Measurements from ENCODE around the gene TRERF1. TPM values are rescaled to one million over a fixed set of nuclear protein-coding genes. Genes with fewer than 3 reads are reported as not detected.

TRERF1 gene
- total and polyA plus RNA-seq, 9 donors = 4.5 to 13.7 (median 7.8) TPM

DNA sequence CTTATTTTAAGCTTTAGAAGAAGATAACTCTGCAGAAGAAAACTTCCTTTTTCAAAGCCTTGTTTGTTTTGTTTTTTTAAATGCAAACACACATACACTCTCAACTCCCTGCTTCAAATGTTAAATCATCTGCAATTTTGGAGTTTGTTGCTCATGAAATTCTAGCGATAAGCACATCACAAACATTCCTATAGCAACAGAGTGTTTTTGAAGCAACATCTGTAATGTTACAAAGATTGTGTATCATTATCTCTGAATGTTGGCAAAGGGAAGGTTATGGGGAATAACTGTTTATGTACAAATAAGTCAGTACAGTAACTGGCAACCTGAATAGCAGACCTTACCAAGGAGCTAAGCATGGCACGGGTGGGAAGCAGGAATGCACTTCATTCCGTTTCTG, 149.3 kb downstream of the TRERF1 start:
- DNase-seq = no peak
- H3K27ac ChIP-seq = no peak overlapping the region
- no peak overlapping the region for H3K4me3 ChIP-seq
- intact Hi-C loops (cut with DNase I) = no loop called here
- H3K4me1 ChIP-seq (ENCODE audit: insufficient read depth) = peaks cover 9% of the 10 kb centered on the region
- no peaks in the 10 kb centered on the region for H3K27me3 ChIP-seq
- H3K9me3 ChIP-seq = no peaks in the 10 kb centered on the region
- no peak for TF ChIP-seq EP300 (IDR thresholded peaks at IDR 0.05)
- TF ChIP-seq, protein P1, sequence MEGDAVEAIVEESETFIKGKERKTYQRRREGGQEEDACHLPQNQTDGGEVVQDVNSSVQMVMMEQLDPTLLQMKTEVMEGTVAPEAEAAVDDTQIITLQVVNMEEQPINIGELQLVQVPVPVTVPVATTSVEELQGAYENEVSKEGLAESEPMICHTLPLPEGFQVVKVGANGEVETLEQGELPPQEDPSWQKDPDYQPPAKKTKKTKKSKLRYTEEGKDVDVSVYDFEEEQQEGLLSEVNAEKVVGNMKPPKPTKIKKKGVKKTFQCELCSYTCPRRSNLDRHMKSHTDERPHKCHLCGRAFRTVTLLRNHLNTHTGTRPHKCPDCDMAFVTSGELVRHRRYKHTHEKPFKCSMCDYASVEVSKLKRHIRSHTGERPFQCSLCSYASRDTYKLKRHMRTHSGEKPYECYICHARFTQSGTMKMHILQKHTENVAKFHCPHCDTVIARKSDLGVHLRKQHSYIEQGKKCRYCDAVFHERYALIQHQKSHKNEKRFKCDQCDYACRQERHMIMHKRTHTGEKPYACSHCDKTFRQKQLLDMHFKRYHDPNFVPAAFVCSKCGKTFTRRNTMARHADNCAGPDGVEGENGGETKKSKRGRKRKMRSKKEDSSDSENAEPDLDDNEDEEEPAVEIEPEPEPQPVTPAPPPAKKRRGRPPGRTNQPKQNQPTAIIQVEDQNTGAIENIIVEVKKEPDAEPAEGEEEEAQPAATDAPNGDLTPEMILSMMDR (IDR thresholded peaks at IDR 0.05) = no peak
- no peak for TF ChIP-seq POLR2A (IDR thresholded peaks at IDR 0.05)
- WGBS, 3 donors = 16 to 31% (median 30%) methylated on average over 3 of the region's 3 CpGs
- no peaks in the 10 kb centered on the region for H3K36me3 ChIP-seq

GRCh38 chr6:42301986-42302385, 149.7 kb downstream of the TRERF1 start:
- DNase-seq = no peak
- no peaks in the 10 kb centered on the region for H3K27me3 ChIP-seq
- peaks cover 9% of the 10 kb centered on the region for H3K4me1 ChIP-seq (ENCODE audit: insufficient read depth)
- H3K27ac ChIP-seq = no peak overlapping the region
- no peaks in the 10 kb centered on the region for H3K36me3 ChIP-seq
- WGBS, 3 donors = 44 to 79% (median 71%) methylated on average over 1 of the region's 1 CpG
- TF ChIP-seq EP300 (IDR thresholded peaks at IDR 0.05) (no peak), POLR2A (IDR thresholded peaks at IDR 0.05) (no peak)
- TF ChIP-seq, protein P1 (IDR thresholded peaks at IDR 0.05) = no peak
- intact Hi-C loops (cut with DNase I) = no loop called here
- no peaks in the 10 kb centered on the region for H3K9me3 ChIP-seq
- H3K4me3 ChIP-seq = no peak overlapping the region

DNA sequence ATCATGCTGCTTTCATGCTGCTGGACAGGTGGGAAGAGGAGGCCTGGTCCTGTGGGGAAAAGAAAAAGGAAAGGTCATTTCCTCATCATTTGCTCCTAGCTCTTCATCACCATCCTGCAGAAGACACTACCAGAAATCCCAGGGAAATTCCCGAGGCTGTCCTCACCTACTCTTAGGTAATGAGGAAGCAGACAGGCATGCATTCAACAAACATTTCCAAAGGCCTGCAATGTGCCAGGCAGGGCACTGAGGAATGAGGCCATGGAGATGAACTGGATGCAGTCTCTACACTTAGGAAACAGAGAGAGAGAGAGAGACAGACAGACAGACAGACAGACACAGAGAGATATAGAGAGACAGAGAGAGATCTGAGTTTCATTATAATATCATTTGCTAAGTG, 151.0 kb downstream of the TRERF1 start:
- TF ChIP-seq EP300 (IDR thresholded peaks at IDR 0.05) (no peak), POLR2A (IDR thresholded peaks at IDR 0.05) (no peak)
- TF ChIP-seq, protein P1 (IDR thresholded peaks at IDR 0.05) = no peak
- Histone ChIP-seq H3K27me3 (no peaks in the 10 kb centered on the region), H3K27ac (no peak overlapping the region), H3K4me3 (no peak overlapping the region), H3K36me3 (no peaks in the 10 kb centered on the region), H3K4me1 (ENCODE audit: insufficient read depth) (peaks cover 11% of the 10 kb centered on the region), H3K9me3 (no peaks in the 10 kb centered on the region)
- WGBS, 3 donors = 76 to 83% (median 78%) methylated on average over 1 of the region's 1 CpG
- no peak for DNase-seq
- intact Hi-C loops (cut with DNase I) = no loop called here

GRCh38 chr6:42300185-42300584, 151.5 kb downstream of the TRERF1 start:
- Histone ChIP-seq H3K36me3 (no peaks in the 10 kb centered on the region), H3K4me1 (ENCODE audit: insufficient read depth) (peaks cover 11% of the 10 kb centered on the region), H3K9me3 (no peaks in the 10 kb centered on the region), H3K4me3 (no peak overlapping the region), H3K27me3 (no peaks in the 10 kb centered on the region), H3K27ac (no peak overlapping the region)
- intact Hi-C loops (cut with DNase I) = no loop called here
- TF ChIP-seq POLR2A (IDR thresholded peaks at IDR 0.05) = no peak
- TF ChIP-seq, protein P1 (IDR thresholded peaks at IDR 0.05) = no peak
- TF ChIP-seq EP300 (IDR thresholded peaks at IDR 0.05) = no peak
- WGBS, 3 donors = 68 to 89% (median 84%) methylated on average over 1 of the region's 1 CpG
- no peak for DNase-seq

GRCh38 chr6:42297661-42298060, 154.1 kb downstream of the TRERF1 start:
- Histone ChIP-seq H3K36me3 (no peaks in the 10 kb centered on the region), H3K9me3 (no peaks in the 10 kb centered on the region), H3K27me3 (no peaks in the 10 kb centered on the region), H3K4me1 (ENCODE audit: insufficient read depth) (peaks cover 7% of the 10 kb centered on the region), H3K4me3 (no peak overlapping the region), H3K27ac (no peak overlapping the region)
- intact Hi-C loops (cut with DNase I) = no loop called here
- TF ChIP-seq, protein P1 (IDR thresholded peaks at IDR 0.05) = no peak
- DNase-seq = no peak
